Activated CD8-positive, alpha-beta T cell treated with anti-CD3 and anti-CD28 coated beads for 36 hours (primary cell): ENCODE measurements around the gene BCAR3. TPM values are rescaled to one million over a fixed set of nuclear protein-coding genes. Genes with fewer than 3 reads are reported as not detected.

Experiments
- ATAC-seq: fragments of 200-7000 bp; cut with Tn5 transposase; one replicate; pipeline ENCODE4 v1.10.0; 2021; ENCODE audit warnings: mild to moderate bottlenecking, moderate library complexity
- CTCF ChIA-PET: fragments of 350-600 bp; sonication (Branson Sonifier 250); formaldehyde crosslinking; loops from one replicate; lab custom pipeline; 2021; ENCODE audit warnings: antibody characterized with exemption; lab: Charles Lee
- POLR2A ChIA-PET: fragments of 350-600 bp; sonication (Branson Sonifier 250); formaldehyde crosslinking; loops from one replicate; lab custom pipeline; 2021; ENCODE audit warnings: antibody characterized with exemption; lab: Charles Lee
- DNase-seq: peaks from one replicate; pipeline ENCODE4 v3.0.0-alpha.2; 2020
- H3K27ac Mint-ChIP-seq: one replicate; pipeline ENCODE4 v1.8.0; 2021; ENCODE audit warnings: mild to moderate bottlenecking, mixed read lengths
- H3K27me3 Mint-ChIP-seq: one replicate; pipeline ENCODE4 v1.8.0; 2021; ENCODE audit warnings: mixed read lengths
- H3K36me3 Mint-ChIP-seq: one replicate; pipeline ENCODE4 v1.8.0; 2021; ENCODE audit warnings: low read depth, mixed read lengths
- H3K4me1 Mint-ChIP-seq: one replicate; pipeline ENCODE4 v1.8.0; 2021; ENCODE audit warnings: low read depth, mixed read lengths
- H3K4me3 Mint-ChIP-seq: one replicate; pipeline ENCODE4 v1.8.0; 2021; ENCODE audit warnings: mild to moderate bottlenecking, moderate library complexity, mixed read lengths
- H3K9me3 Mint-ChIP-seq: one replicate; pipeline ENCODE4 v1.8.0; 2021; ENCODE audit warnings: mixed read lengths
- CTCF ChIP-seq: fragments of 200-600 bp; IDR thresholded peaks from one replicate; pipeline ENCODE4 v1.8.0; 2022; ENCODE audit warnings: antibody characterized with exemption, mild to moderate bottlenecking
- intact Hi-C: fragments of 100-400 bp; cut with micrococcal nuclease; formaldehyde crosslinking; loops from one replicate; pipeline ENCODE4 v1.10.0; 2022
- total RNA-seq, 2 experiments: library from RNA; stranded (reverse); gene quantifications; one replicate each; pipeline ENCODE4 v1.2.3, GENCODE V29; 2021

Gene BCAR3
- total RNA-seq, 2 experiments from 2014 or later: 0.51 to 0.70 TPM

DNA sequence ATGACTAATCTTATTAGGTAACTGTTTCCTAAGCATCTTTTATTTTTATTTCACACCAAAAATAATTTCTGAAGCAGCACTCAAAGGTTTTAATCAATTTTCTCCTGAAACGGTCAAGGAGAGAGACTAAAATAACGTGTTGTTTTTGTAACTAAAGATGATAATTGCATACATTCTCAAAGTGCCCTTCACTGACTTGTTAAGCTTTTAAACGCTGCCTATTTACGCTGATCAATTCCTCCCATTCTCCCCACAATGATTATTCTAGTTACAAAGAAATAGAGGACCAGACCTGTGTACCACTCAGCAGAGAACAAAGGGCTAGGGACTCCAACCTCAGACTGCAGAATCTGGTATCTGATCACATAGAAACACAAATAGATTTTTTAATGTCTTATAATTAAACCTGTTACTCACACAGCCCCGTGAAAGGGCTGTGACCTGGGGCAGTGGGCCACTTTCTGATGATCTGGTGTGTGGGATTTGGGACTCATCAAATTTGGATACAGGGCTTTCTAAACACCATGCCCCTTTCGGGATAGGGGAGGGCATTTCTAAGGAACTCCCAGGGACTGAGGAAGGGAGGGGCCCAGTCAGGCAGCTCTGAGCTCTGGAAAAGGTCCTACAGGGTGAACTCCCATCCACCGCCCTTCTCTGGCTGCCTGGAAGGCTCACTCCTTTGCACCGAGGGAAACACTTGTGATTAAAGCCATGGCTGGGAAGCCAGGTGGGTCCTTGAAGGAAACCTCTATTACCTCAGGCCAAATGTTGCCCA lies 65.2 kb downstream of the BCAR3 start:
- ChIA-PET POLR2A (interaction anchor here (1.0 to 1.6 kb wide), 3 partner anchors 9 to 195 kb away, joined by 3 read pairs; no protein-coding TSS in a partner anchor), CTCF (interaction anchor here (0.9 to 2.1 kb wide), 7 partner anchors 9 to 230 kb away, joined by 3 to 10 read pairs (median 5); no protein-coding TSS in a partner anchor)
- Mint-ChIP-seq H3K4me3 (no peak overlapping the region), H3K36me3 (no peaks in the 10 kb centered on the region), H3K4me1 (peaks cover 20% of the 10 kb centered on the region), H3K27ac (no peak overlapping the region), H3K27me3 (no peaks in the 10 kb centered on the region), H3K9me3 (no peaks in the 10 kb centered on the region)
- no peak for ATAC-seq
- no peak for TF ChIP-seq CTCF
- no peak for DNase-seq
- intact Hi-C loops: no loop called here

- Mint-ChIP-seq H3K36me3 (no peaks in the 10 kb centered on the region), H3K27ac (peak overlapping the region; percentile 84), H3K9me3 (no peaks in the 10 kb centered on the region), H3K27me3 (no peaks in the 10 kb centered on the region), H3K4me1 (peaks cover 20% of the 10 kb centered on the region), H3K4me3 (no peak overlapping the region)
- ChIA-PET CTCF (interaction anchor here (0.9 to 1.8 kb wide), 5 partner anchors 8 to 231 kb away, joined by 3 to 7 read pairs (median 5); no protein-coding TSS in a partner anchor), POLR2A (interaction anchor here (1.0 to 1.6 kb wide), 4 partner anchors 8 to 196 kb away, joined by 3 read pairs; no protein-coding TSS in a partner anchor)
- DNase-seq: peak; percentile 67
- intact Hi-C loops: no loop called here
- no peak for TF ChIP-seq CTCF
- peak; percentile 80 for ATAC-seq
Observed at GRCh38 chr1:93615582-93616150, 66.0 kb downstream of the BCAR3 start.

DNA sequence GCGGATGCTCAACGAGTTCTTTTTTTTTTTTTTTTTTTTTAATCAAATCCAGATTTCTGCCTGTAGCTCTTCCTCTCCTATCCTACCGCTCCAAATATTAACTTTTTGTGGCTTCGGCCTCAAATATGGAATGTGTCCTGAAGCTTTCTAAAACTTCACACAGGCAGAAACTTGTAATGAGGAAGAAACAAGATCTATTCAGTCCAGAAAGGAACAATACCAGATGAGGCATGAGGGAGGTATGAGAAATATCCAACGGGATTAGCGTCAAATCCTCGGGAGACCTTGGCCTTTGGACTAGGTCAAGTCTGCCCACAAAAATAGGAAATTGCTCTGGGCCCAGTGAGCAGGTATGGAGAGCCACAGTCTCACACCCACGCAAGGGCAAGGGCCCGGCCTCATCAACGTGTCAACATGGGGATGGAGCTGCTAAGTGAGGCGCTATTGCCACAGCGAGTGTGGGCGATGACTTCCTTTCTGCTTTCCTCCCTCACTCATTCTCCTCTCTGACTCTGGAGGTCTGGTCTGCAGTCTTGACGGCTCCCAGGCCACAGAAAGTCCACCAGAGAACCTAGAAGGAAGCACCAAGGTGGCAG lies 66.6 kb downstream of the BCAR3 start:
- no peaks in the 10 kb centered on the region for H3K27me3 Mint-ChIP-seq
- ChIA-PET CTCF (interaction anchor here (1.0 to 1.8 kb wide), 4 partner anchors 7 to 231 kb away, joined by 3 to 7 read pairs (median 6); no protein-coding TSS in a partner anchor), POLR2A (interaction anchor here (1.0 to 1.6 kb wide), 4 partner anchors 8 to 196 kb away, joined by 3 read pairs; no protein-coding TSS in a partner anchor)
- H3K9me3 Mint-ChIP-seq: no peaks in the 10 kb centered on the region
- H3K36me3 Mint-ChIP-seq: no peaks in the 10 kb centered on the region
- peak overlapping the region; percentile 84 for H3K27ac Mint-ChIP-seq
- TF ChIP-seq CTCF: no peak
- ATAC-seq (peak; percentile 77), DNase-seq (peak; percentile 79)
- H3K4me1 Mint-ChIP-seq: peaks cover 20% of the 10 kb centered on the region
- no peak overlapping the region for H3K4me3 Mint-ChIP-seq
- intact Hi-C loops: no loop called here

DNA sequence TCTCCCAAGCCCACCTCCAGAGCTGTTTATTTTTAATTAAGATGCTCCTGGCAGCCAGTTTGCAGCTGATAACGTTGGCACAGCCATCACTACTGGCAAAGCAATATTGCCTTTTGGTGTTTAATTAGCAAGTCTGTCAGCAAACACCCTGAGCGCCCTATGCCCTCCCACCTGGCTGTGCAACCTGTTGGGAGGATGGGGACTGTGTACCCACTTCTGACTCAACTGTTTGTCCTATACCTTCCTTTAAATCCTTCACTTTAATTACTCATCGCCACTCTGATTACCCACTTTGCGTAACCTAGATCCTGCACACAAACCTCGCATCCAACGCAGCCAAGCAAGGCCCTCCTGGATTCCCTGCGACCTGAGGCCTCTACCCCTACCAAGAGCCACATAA lies 67.1 kb downstream of the BCAR3 start:
- CTCF ChIA-PET: interaction anchor here (1.4 to 1.7 kb wide), 2 partner anchors 15 to 232 kb away, joined by 5 to 7 read pairs; no protein-coding TSS in a partner anchor
- no peak for ATAC-seq
- intact Hi-C loops: no loop called here

More for the DNA sequence above, 67.1 kb downstream of the BCAR3 start:
- H3K36me3 Mint-ChIP-seq: no peaks in the 10 kb centered on the region
- peaks cover 2% of the 10 kb centered on the region for H3K27me3 Mint-ChIP-seq
- no peak for DNase-seq
- no peak for TF ChIP-seq CTCF
- POLR2A ChIA-PET: interaction anchor here (0.6 to 1.4 kb wide), 2 partner anchors 27 to 92 kb away, joined by 3 read pairs; no protein-coding TSS in a partner anchor
- H3K4me1 Mint-ChIP-seq: peaks cover 20% of the 10 kb centered on the region
- no peak overlapping the region for H3K4me3 Mint-ChIP-seq
- H3K27ac Mint-ChIP-seq: no peak overlapping the region
- no peaks in the 10 kb centered on the region for H3K9me3 Mint-ChIP-seq
